GM23338 (cell line): Measurements from ENCODE around the gene ARHGAP12. TPM values are rescaled to one million over a fixed set of nuclear protein-coding genes. Genes with fewer than 3 reads are reported as not detected.

Source experiments
- ATAC-seq: fragments of 200-7000 bp; cut with Tn5 transposase; 3 replicates; pipeline ENCODE4 v1.9.1; 2020
- DNase-seq: peaks from one replicate; pipeline ENCODE4 v3.0.0-alpha.2; 2015; ENCODE audit warnings: low spot score
- H2AFZ ChIP-seq: fragments of 200-600 bp; sonication (generic); 2 replicates; pipeline ENCODE4 v1.8.0; 2016; ENCODE audit warnings: antibody characterized with exemption, mild to moderate bottlenecking, moderate library complexity
- H3F3A ChIP-seq: fragments of 200-600 bp; sonication (generic); replicated peaks from 2 replicates; pipeline ENCODE4 v1.8.0; 2017; ENCODE audit warnings: antibody characterized with exemption, mixed run types, low read depth
- H3K27ac ChIP-seq: fragments of 200-600 bp; sonication (generic); 2 replicates; pipeline ENCODE4 v1.6.1; 2016; ENCODE audit warnings: low read depth
- H3K27me3 ChIP-seq: fragments of 200-600 bp; sonication (generic); 2 replicates; pipeline ENCODE4 v1.8.0; 2016; ENCODE audit warnings: mild to moderate bottlenecking, mixed run types, moderate library complexity; ENCODE audit not compliant: insufficient read depth
- H3K36me3 ChIP-seq: fragments of 200-600 bp; sonication (generic); 2 replicates; pipeline ENCODE4 v1.8.0; 2016; ENCODE audit warnings: mild to moderate bottlenecking; ENCODE audit not compliant: insufficient read depth
- H3K4me1 ChIP-seq: fragments of 200-600 bp; sonication (generic); 2 replicates; pipeline ENCODE4 v1.8.0; 2016; ENCODE audit warnings: mild to moderate bottlenecking, moderate library complexity; ENCODE audit not compliant: insufficient read depth
- H3K4me2 ChIP-seq: fragments of 200-600 bp; sonication (generic); 2 replicates; pipeline ENCODE4 v1.7.1; 2017; ENCODE audit warnings: mixed run types
- H3K4me3 ChIP-seq: fragments of 200-600 bp; sonication (generic); 2 replicates; pipeline ENCODE4 v1.6.1; 2016; ENCODE audit warnings: mixed run types
- H3K79me2 ChIP-seq: fragments of 200-600 bp; sonication (generic); replicated peaks from 2 replicates; pipeline ENCODE4 v1.8.0; 2017; ENCODE audit warnings: mild to moderate bottlenecking; ENCODE audit not compliant: insufficient read depth
- H3K9me2 ChIP-seq: fragments of 200-600 bp; sonication (generic); 2 replicates; pipeline ENCODE4 v1.8.0; 2017; ENCODE audit not compliant: insufficient read depth
- H4K20me1 ChIP-seq: fragments of 200-600 bp; sonication (generic); replicated peaks from 2 replicates; pipeline ENCODE4 v1.8.0; 2017; ENCODE audit warnings: mild to moderate bottlenecking; ENCODE audit not compliant: insufficient read depth
- H3K27ac Mint-ChIP-seq: 2 replicates; pipeline ENCODE4 v1.8.0; 2020; ENCODE audit warnings: inconsistent platforms, mild to moderate bottlenecking, moderate library complexity, mixed read lengths
- H3K27me3 Mint-ChIP-seq: 3 replicates; pipeline ENCODE4 v1.8.0; 2022; ENCODE audit warnings: low read depth, mild to moderate bottlenecking, moderate library complexity, mixed read lengths, inconsistent platforms; ENCODE audit not compliant: insufficient read depth, poor library complexity
- H3K36me3 Mint-ChIP-seq: 3 replicates; pipeline ENCODE4 v1.8.0; 2021; ENCODE audit warnings: low read depth, mild to moderate bottlenecking, inconsistent platforms, moderate library complexity, mixed read lengths
- H3K4me1 Mint-ChIP-seq: 3 replicates; pipeline ENCODE4 v1.8.0; 2020; ENCODE audit warnings: mild to moderate bottlenecking, inconsistent platforms, mixed read lengths
- H3K4me3 Mint-ChIP-seq: 3 replicates; pipeline ENCODE4 v1.8.0; 2021; ENCODE audit warnings: moderate library complexity, mild to moderate bottlenecking, inconsistent platforms, mixed read lengths
- H3K9me3 Mint-ChIP-seq: 3 replicates; pipeline ENCODE4 v1.8.0; 2020; ENCODE audit warnings: moderate library complexity, mild to moderate bottlenecking, inconsistent platforms, mixed read lengths
- CREB1 ChIP-seq: fragments of 250-450 bp; sonication (Bioruptor Pico); IDR thresholded peaks from 2 replicates; pipeline ENCODE4 v1.5.0; 2020; ENCODE audit warnings: low read depth, mild to moderate bottlenecking, moderate library complexity
- CTCF ChIP-seq, 2 experiments: fragments of 200-600 bp in 1 of 2; sonication (generic) in 1 of 2; conservative IDR thresholded peaks; 2 replicates each; pipeline versions ENCODE4 v1.5.1 to v1.6.1; 2016 to 2017; ENCODE audit warnings: antibody characterized with exemption in 2 of 2, low read depth in 2 of 2, mild to moderate bottlenecking in 2 of 2, moderate library complexity in 1 of 2
- ETS1 ChIP-seq: IDR thresholded peaks from 2 replicates; pipeline ENCODE4 v1.6.1; 2016; ENCODE audit warnings: antibody characterized with exemption
- EZH2 ChIP-seq: fragments of 200-600 bp; sonication (generic); IDR thresholded peaks from one replicate; pipeline ENCODE4 v1.8.0; 2017; ENCODE audit warnings: antibody characterized with exemption, mild to moderate bottlenecking, low read depth; ENCODE audit not compliant: unreplicated experiment
- EZH2phosphoT487 ChIP-seq: fragments of 200-600 bp; sonication (generic); IDR thresholded peaks from one replicate; pipeline ENCODE4 v1.8.1; 2018; ENCODE audit warnings: antibody characterized with exemption; ENCODE audit not compliant: unreplicated experiment
- JUNB ChIP-seq: IDR thresholded peaks from one replicate; pipeline ENCODE4 v1.6.1; 2016; ENCODE audit warnings: antibody characterized with exemption; ENCODE audit not compliant: unreplicated experiment
- NANOG ChIP-seq: IDR thresholded peaks from 2 replicates; pipeline ENCODE4 v1.6.1; 2016; ENCODE audit warnings: antibody characterized with exemption, borderline replicate concordance
- POLR2AphosphoS5 ChIP-seq: IDR thresholded peaks from 2 replicates; pipeline ENCODE4 v1.6.1; 2016; ENCODE audit warnings: antibody characterized with exemption, low read depth
- REST ChIP-seq: IDR thresholded peaks from one replicate; pipeline ENCODE4 v1.6.1; 2018; ENCODE audit warnings: antibody characterized with exemption; ENCODE audit not compliant: unreplicated experiment
- STAT1 ChIP-seq: IDR thresholded peaks from one replicate; pipeline ENCODE4 v1.6.1; 2016; ENCODE audit warnings: antibody characterized with exemption; ENCODE audit not compliant: unreplicated experiment
- ZNF114 ChIP-seq: fragments of 250-450 bp; sonication (Bioruptor Pico); IDR thresholded peaks from 2 replicates; pipeline ENCODE4 v1.5.0; 2020; ENCODE audit warnings: mild to moderate bottlenecking, moderate library complexity
- ZNF331 ChIP-seq: fragments of 250-450 bp; sonication (Bioruptor Pico); IDR thresholded peaks from 2 replicates; pipeline ENCODE4 v1.5.0; 2020; ENCODE audit warnings: low read depth, mild to moderate bottlenecking, moderate library complexity
- ZNF462 ChIP-seq: fragments of 250-450 bp; sonication (Bioruptor Pico); IDR thresholded peaks from 2 replicates; pipeline ENCODE4 v1.5.0; 2020; ENCODE audit warnings: mild to moderate bottlenecking, moderate library complexity
- polyA plus RNA-seq: library from polyadenylated mRNA; unstranded; fragments of >200 nt; fragmentation: Nextera tagmentation; extraction: Ambion mirVana; gene quantifications from 2 replicates; pipeline ENCODE4 v1.2.1, GENCODE V29; 2016
- total RNA-seq: library from RNA; depleted of rRNA; stranded (reverse); fragments of >200 nt; shearing (Covaris generic); gene quantifications from 2 replicates; pipeline ENCODE4 v1.2.3, GENCODE V29; 2014

The ARHGAP12 gene
- total and polyA plus RNA-seq, 2 experiments from 2014 or later: 27.5 to 50.7 TPM

GRCh38 chr10:31851216-31851615 is 77.4 kb downstream of the ARHGAP12 start:
- Histone ChIP-seq H3K27ac (no peak overlapping the region), H3K4me1 (no peaks in the 10 kb centered on the region), H3F3A (no peaks in the 10 kb centered on the region), H3K4me2 (no peak overlapping the region), H2AFZ (no peak overlapping the region), H3K9me2 (no peaks in the 10 kb centered on the region), H3K36me3 (no peaks in the 10 kb centered on the region), H3K79me2 (peaks cover 49% of the 10 kb centered on the region), H3K27me3 (no peaks in the 10 kb centered on the region), H4K20me1 (no peaks in the 10 kb centered on the region), H3K4me3 (no peak overlapping the region)
- H3K27ac Mint-ChIP-seq: no peak overlapping the region
- DNase-seq: no peak
- ATAC-seq: no peak
- H3K9me3 Mint-ChIP-seq: no peaks in the 10 kb centered on the region
- H3K4me1 Mint-ChIP-seq: peaks cover 14% of the 10 kb centered on the region
- no peak overlapping the region for H3K4me3 Mint-ChIP-seq
- TF ChIP-seq NANOG: no peak
- no peak for TF ChIP-seq ZNF114 (CRISPR knock-in tag)
- no peak for TF ChIP-seq EZH2phosphoT487
- no peak for TF ChIP-seq STAT1
- TF ChIP-seq CTCF (conservative IDR thresholded peaks at IDR 0.05; ENCODE audit: low read depth in 2 of 2): no peak
- TF ChIP-seq EZH2: no peak
- TF ChIP-seq POLR2AphosphoS5: no peak
- no peak for TF ChIP-seq ETS1
- TF ChIP-seq ZNF462 (CRISPR knock-in tag): no peak
- no peak for TF ChIP-seq ZNF331 (CRISPR knock-in tag)
- no peak for TF ChIP-seq REST
- no peak for TF ChIP-seq CREB1
- TF ChIP-seq JUNB: no peak
- H3K27me3 Mint-ChIP-seq: peaks cover 3% of the 10 kb centered on the region
- H3K36me3 Mint-ChIP-seq: peaks cover 3% of the 10 kb centered on the region; the same call in 2 of the 3 replicates
